ENCODE data around the gene NTMT1. TPM values are rescaled to one million over a fixed set of nuclear protein-coding genes. Genes with fewer than 3 reads are reported as not detected.
"Not testable (repeated sequence)": the region's sequence is repeated elsewhere in the genome, so short reads cannot be mapped to it uniquely, and the experiment has no call there.

Gene NTMT1
- total RNA-seq, 2 donors from 2014 or later = 39.6 to 49.1 TPM

GRCh38 chr9:129635099-129636065 is 9.4 kb downstream of the NTMT1 start:
- H3K4me1 Mint-ChIP-seq = no peaks in the 10 kb centered on the region
- Histone ChIP-seq H3K9me3 (ENCODE audit: control insufficient read depth, low read length) (no peaks in the 10 kb centered on the region), H3K36me3 (ENCODE audit: control insufficient read depth, insufficient read depth, low read length) (peaks cover 57% of the 10 kb centered on the region), H3K27ac (ENCODE audit: low read depth, low read length) (no peak overlapping the region), H3K9ac (ENCODE audit: extremely low read depth, low read length, poor library complexity, severe bottlenecking) (no peak overlapping the region), H3K4me1 (ENCODE audit: control insufficient read depth, insufficient read depth, low read length) (no peaks in the 10 kb centered on the region), H3K4me3 (ENCODE audit: low read length) (no peak overlapping the region), H3K27me3 (ENCODE audit: control insufficient read depth, insufficient read depth, low read length, poor library complexity, severe bottlenecking) (no peaks in the 10 kb centered on the region)
- H3K36me3 Mint-ChIP-seq (ENCODE audit: low read depth) = peaks cover 40% of the 10 kb centered on the region
- H3K27me3 Mint-ChIP-seq (ENCODE audit: insufficient read depth) = no peaks in the 10 kb centered on the region
- WGBS, 2 experiments (ENCODE audit: insufficient coverage in 1 of 2, insufficient read length in 1 of 2) = 96 to 97% methylated on average over 30 to 34 of the region's 34 CpGs
- no peak overlapping the region for H3K27ac Mint-ChIP-seq
- DNase-seq = no peak
- no peak overlapping the region for H3K4me3 Mint-ChIP-seq
- no peak for TF ChIP-seq CTCF (conservative IDR thresholded peaks at IDR 0.05)
- no peaks in the 10 kb centered on the region for H3K9me3 Mint-ChIP-seq

- 92 to 99% methylated on average over 9 to 10 of the region's 10 CpGs for WGBS, 2 experiments (ENCODE audit: insufficient coverage in 1 of 2, insufficient read length in 1 of 2)
- not testable (repeated sequence) for H3K4me3 ChIP-seq (ENCODE audit: low read length); H3K27me3 ChIP-seq (ENCODE audit: control insufficient read depth, insufficient read depth, low read length, poor library complexity, severe bottlenecking); H3K9me3 ChIP-seq (ENCODE audit: control insufficient read depth, low read length); H3K27ac Mint-ChIP-seq; H3K27me3 Mint-ChIP-seq (ENCODE audit: insufficient read depth); H3K4me3 Mint-ChIP-seq; DNase-seq; H3K4me1 Mint-ChIP-seq; H3K9ac ChIP-seq (ENCODE audit: extremely low read depth, low read length, poor library complexity, severe bottlenecking); H3K27ac ChIP-seq (ENCODE audit: low read depth, low read length); H3K9me3 Mint-ChIP-seq; H3K4me1 ChIP-seq (ENCODE audit: control insufficient read depth, insufficient read depth, low read length)
- H3K36me3 Mint-ChIP-seq (ENCODE audit: low read depth) = peaks cover 40% of the 10 kb centered on the region
- H3K36me3 ChIP-seq (ENCODE audit: control insufficient read depth, insufficient read depth, low read length) = peaks cover 57% of the 10 kb centered on the region
These were observed 10.4 kb downstream of the NTMT1 start for GRCh38 chr9:129636343-129636742.

- DNase-seq = no peak
- Histone ChIP-seq H3K36me3 (ENCODE audit: control insufficient read depth, insufficient read depth, low read length) (peaks cover 57% of the 10 kb centered on the region), H3K9ac (ENCODE audit: extremely low read depth, low read length, poor library complexity, severe bottlenecking) (no peak overlapping the region), H3K27ac (ENCODE audit: low read depth, low read length) (no peak overlapping the region), H3K4me1 (ENCODE audit: control insufficient read depth, insufficient read depth, low read length) (peaks cover 6% of the 10 kb centered on the region), H3K27me3 (ENCODE audit: control insufficient read depth, insufficient read depth, low read length, poor library complexity, severe bottlenecking) (no peaks in the 10 kb centered on the region), H3K9me3 (ENCODE audit: control insufficient read depth, low read length) (no peaks in the 10 kb centered on the region), H3K4me3 (ENCODE audit: low read length) (no peak overlapping the region)
- Mint-ChIP-seq H3K27ac (no peak overlapping the region), H3K9me3 (no peaks in the 10 kb centered on the region), H3K4me3 (no peak overlapping the region), H3K27me3 (ENCODE audit: insufficient read depth) (no peaks in the 10 kb centered on the region), H3K4me1 (peaks cover 7% of the 10 kb centered on the region), H3K36me3 (ENCODE audit: low read depth) (peaks cover 40% of the 10 kb centered on the region)
- TF ChIP-seq CTCF (conservative IDR thresholded peaks at IDR 0.05) = no peak
- WGBS, 2 experiments (ENCODE audit: insufficient coverage in 1 of 2, insufficient read length in 1 of 2) = 91 to 93% methylated on average over 5 to 9 of the region's 9 CpGs
These were observed 11.1 kb downstream of the NTMT1 start for GRCh38 chr9:129637102-129637501.
